H1 (cell line): Measurements from ENCODE around the gene TPSD1. TPM values are rescaled to one million over a fixed set of nuclear protein-coding genes. Genes with fewer than 3 reads are reported as not detected.

Experiments used
- CTCF ChIA-PET: fragments of 300-600 bp; sonication (Branson Sonifier 250); formaldehyde crosslinking; loops from one replicate; lab custom pipeline; 2021; ENCODE audit not compliant: partially characterized antibody; lab: Charles Lee
- POLR2A ChIA-PET: fragments of 300-600 bp; sonication (Branson Sonifier 250); formaldehyde crosslinking; loops from one replicate; lab custom pipeline; 2021; ENCODE audit warnings: inconsistent platforms; ENCODE audit not compliant: partially characterized antibody; lab: Charles Lee
- DNase-seq, 2 experiments: peaks; one replicate each; pipeline versions ENCODE4 v3.0.0 to v3.0.0-alpha.2; 2010 to 2022; ENCODE audit warnings: low spot score in 2 of 2, low read depth in 1 of 2, mixed read lengths in 1 of 2
- FAIRE-seq: peaks from 2 replicates; lab custom pipeline; 2011; peaks lifted over from hg19 to GRCh38; lab: Jason Lieb, UNC
- H2AFZ ChIP-seq: 2 replicates; pipeline ENCODE4 v1.8.1; 2012; ENCODE audit warnings: low read length, inconsistent platforms
- H2AK5ac ChIP-seq: 2 replicates; pipeline ENCODE4 v1.6.1; 2013; ENCODE audit warnings: low read depth, low read length
- H2BK120ac ChIP-seq: replicated peaks from 2 replicates; pipeline ENCODE3; 2013; ENCODE audit warnings: low read depth, low read length, inconsistent platforms
- H2BK12ac ChIP-seq: 2 replicates; pipeline ENCODE4 v1.6.1; 2013; ENCODE audit warnings: low read depth, low read length
- H2BK15ac ChIP-seq: 2 replicates; pipeline ENCODE4 v1.6.1; 2013; ENCODE audit warnings: low read length
- H2BK20ac ChIP-seq: 2 replicates; pipeline ENCODE4 v1.6.1; 2013; ENCODE audit warnings: low read length
- H2BK5ac ChIP-seq: 2 replicates; pipeline ENCODE4 v1.6.1; 2013; ENCODE audit warnings: low read depth, low read length
- H3K14ac ChIP-seq: 2 replicates; pipeline ENCODE4 v1.6.1; 2013; ENCODE audit warnings: inconsistent platforms; ENCODE audit not compliant: insufficient read length
- H3K18ac ChIP-seq: 2 replicates; pipeline ENCODE4 v1.6.1; 2013; ENCODE audit warnings: low read length; ENCODE audit errors: extremely low read depth
- H3K23ac ChIP-seq: 2 replicates; pipeline ENCODE4 v1.6.1; 2013; ENCODE audit warnings: inconsistent platforms; ENCODE audit not compliant: insufficient read length
- H3K23me2 ChIP-seq: 2 replicates; pipeline ENCODE4 v1.6.1; 2013; ENCODE audit warnings: low read depth, low read length
- H3K27ac ChIP-seq: 2 replicates; pipeline ENCODE4 v1.6.1; 2011; ENCODE audit warnings: low read depth, low read length, inconsistent platforms
- H3K27me3 ChIP-seq, 4 experiments: replicated peaks in 1 of 4; 1 replicate in 1 of 4; 2 replicates in 3 of 4; pipeline versions ENCODE4 v1.6.1 to v1.8.1; 2011 to 2013; ENCODE audit warnings: low read length in 3 of 4, mild to moderate bottlenecking in 3 of 4, inconsistent platforms in 2 of 4, mixed read lengths in 2 of 4, moderate library complexity in 1 of 4; ENCODE audit not compliant: control insufficient read depth in 3 of 4, insufficient read depth in 3 of 4; ENCODE audit errors: extremely low read depth in 1 of 4
- H3K36me3 ChIP-seq, 4 experiments: 2 replicates each; pipeline versions ENCODE4 v1.6.1 to v1.8.1; 2011 to 2013; ENCODE audit warnings: mild to moderate bottlenecking in 4 of 4, low read length in 3 of 4, moderate library complexity in 2 of 4, control low read depth in 1 of 4, inconsistent platforms in 1 of 4; ENCODE audit not compliant: insufficient read depth in 4 of 4, control insufficient read depth in 2 of 4
- H3K4ac ChIP-seq: replicated peaks from 2 replicates; pipeline ENCODE3; 2013; ENCODE audit warnings: low read length, low read depth, mixed read lengths, inconsistent platforms; ENCODE audit not compliant: insufficient read length
- H3K4me1 ChIP-seq, 4 experiments: replicated peaks in 1 of 4; 1 replicate in 1 of 4; 2 replicates in 3 of 4; pipeline versions ENCODE4 v1.6.1 to v1.8.1; 2011 to 2013; ENCODE audit warnings: low read length in 3 of 4, inconsistent platforms in 2 of 4, mixed read lengths in 1 of 4; ENCODE audit not compliant: insufficient read depth in 4 of 4, control insufficient read depth in 3 of 4
- H3K4me2 ChIP-seq, 2 experiments: 2 replicates each; pipeline versions ENCODE4 v1.6.1 to v1.8.1; 2011 to 2013; ENCODE audit warnings: low read depth in 2 of 2, low read length in 2 of 2, control low read depth in 1 of 2, inconsistent platforms in 1 of 2, mild to moderate bottlenecking in 1 of 2; ENCODE audit not compliant: insufficient read depth in 1 of 2
- H3K4me3 ChIP-seq, 4 experiments: fragments of 200-600, 300-600 bp in 1 of 4; sonication (generic), shearing (Covaris generic), sonication (Bioruptor Twin) in 1 of 4; 2 replicates each; pipeline versions ENCODE4 v1.5.1 to v1.8.1; 2011 to 2016; ENCODE audit warnings: low read length in 4 of 4, low read depth in 3 of 4, control low read depth in 2 of 4, inconsistent platforms in 2 of 4, mild to moderate bottlenecking in 2 of 4, mixed read lengths in 1 of 4, moderate library complexity in 1 of 4; ENCODE audit not compliant: insufficient read depth in 2 of 4; ENCODE audit errors: extremely low read depth in 1 of 4
- H3K56ac ChIP-seq: replicated peaks from 2 replicates; pipeline ENCODE3; 2013; ENCODE audit warnings: low read depth, mild to moderate bottlenecking, mixed read lengths, low read length, inconsistent platforms; ENCODE audit not compliant: insufficient read length
- H3K79me1 ChIP-seq: 2 replicates; pipeline ENCODE4 v1.6.1; 2013; ENCODE audit warnings: low read depth, low read length, control low read depth
- H3K79me2 ChIP-seq, 2 experiments: 2 replicates each; pipeline versions ENCODE4 v1.6.1 to v1.8.1; 2012 to 2013; ENCODE audit warnings: low read length in 2 of 2, mild to moderate bottlenecking in 2 of 2, inconsistent platforms in 1 of 2; ENCODE audit not compliant: insufficient read depth in 2 of 2, control insufficient read depth in 1 of 2
- H3K9ac ChIP-seq, 4 experiments: replicated peaks in 1 of 4; 1 replicate in 1 of 4; 2 replicates in 3 of 4; pipeline versions ENCODE4 v1.6.1 to v1.8.1; 2011 to 2013; ENCODE audit warnings: low read depth in 3 of 4, low read length in 3 of 4, control low read depth in 2 of 4, mild to moderate bottlenecking in 2 of 4, moderate library complexity in 2 of 4, inconsistent platforms in 1 of 4; ENCODE audit errors: extremely low read depth in 1 of 4
- H3K9me3 ChIP-seq, 2 experiments: 2 replicates each; pipeline versions ENCODE4 v1.6.1 to v1.8.1; 2012 to 2013; ENCODE audit warnings: mild to moderate bottlenecking in 2 of 2, moderate library complexity in 2 of 2, control low read depth in 1 of 2, inconsistent platforms in 1 of 2, low read depth in 1 of 2, low read length in 1 of 2, mixed read lengths in 1 of 2; ENCODE audit not compliant: insufficient read depth in 2 of 2
- H4K20me1 ChIP-seq, 2 experiments: replicated peaks in 1 of 2; 2 replicates each; pipeline versions ENCODE3 to v1.8.1; 2011 to 2013; ENCODE audit warnings: inconsistent platforms in 2 of 2, low read length in 2 of 2, mild to moderate bottlenecking in 1 of 2; ENCODE audit not compliant: insufficient read depth in 2 of 2, control insufficient read depth in 1 of 2
- H4K5ac ChIP-seq: 2 replicates; pipeline ENCODE4 v1.6.1; 2013; ENCODE audit warnings: low read length, low read depth, mixed read lengths, inconsistent platforms; ENCODE audit not compliant: insufficient read length
- H4K8ac ChIP-seq: 2 replicates; pipeline ENCODE4 v1.8.0; 2013; ENCODE audit warnings: mild to moderate bottlenecking, moderate library complexity, low read length, inconsistent platforms; ENCODE audit not compliant: insufficient read depth; ENCODE audit errors: extremely low read depth
- H4K91ac ChIP-seq: replicated peaks from 2 replicates; pipeline ENCODE3; 2013; ENCODE audit warnings: low read length, mixed read lengths, inconsistent platforms; ENCODE audit not compliant: insufficient read length
- BACH1 ChIP-seq: IDR thresholded peaks from 2 replicates; pipeline ENCODE4 v1.6.1; 2012; ENCODE audit warnings: low read length, improper control_type of control experiment
- CEBPB ChIP-seq: IDR thresholded peaks from 2 replicates; pipeline ENCODE4 v1.6.1; 2012; ENCODE audit warnings: low read depth, low read length
- GABPA ChIP-seq: IDR thresholded peaks from 2 replicates; pipeline ENCODE4 v1.6.1; 2011; ENCODE audit warnings: mild to moderate bottlenecking, low read length, moderate library complexity, borderline replicate concordance; ENCODE audit not compliant: insufficient read depth
- HDAC2 ChIP-seq, 2 experiments: fragments of 300-600 bp in 1 of 2; sonication (generic) in 1 of 2; IDR thresholded peaks; 2 replicates each; pipeline ENCODE4 v1.6.1; 2011 to 2012; ENCODE audit warnings: low read depth in 2 of 2, low read length in 2 of 2, mild to moderate bottlenecking in 2 of 2, moderate library complexity in 2 of 2, borderline replicate concordance in 1 of 2, inconsistent platforms in 1 of 2
- JUND ChIP-seq: IDR thresholded peaks from 2 replicates; pipeline ENCODE4 v1.6.1; 2011; ENCODE audit warnings: mild to moderate bottlenecking, improper control_type of control experiment, low read length
- PHF8 ChIP-seq: fragments of 200-600 bp; sonication (generic); conservative IDR thresholded peaks from 2 replicates; pipeline ENCODE4 v1.7.1; 2012; ENCODE audit warnings: low read depth, mild to moderate bottlenecking, inconsistent platforms, low read length, moderate library complexity
- POLR2AphosphoS5 ChIP-seq: IDR thresholded peaks from 2 replicates; pipeline ENCODE4 v1.6.1; 2011; ENCODE audit warnings: low read depth, low read length
- RXRA ChIP-seq: IDR thresholded peaks from 2 replicates; pipeline ENCODE4 v1.6.1; 2011; ENCODE audit warnings: low read depth, mild to moderate bottlenecking, low read length, moderate library complexity; ENCODE audit not compliant: insufficient read depth
- SIN3A ChIP-seq, 2 experiments: IDR thresholded peaks in 1 of 2; conservative IDR thresholded peaks in 1 of 2; 2 replicates each; pipeline ENCODE4 v1.6.1; 2011 to 2012; ENCODE audit warnings: low read length in 2 of 2, improper control_type of control experiment in 1 of 2, low read depth in 1 of 2, mild to moderate bottlenecking in 1 of 2
- SP2 ChIP-seq: IDR thresholded peaks from 2 replicates; pipeline ENCODE4 v1.6.1; 2012; ENCODE audit warnings: mild to moderate bottlenecking, low read length, inconsistent platforms
- TCF12 ChIP-seq: IDR thresholded peaks from 2 replicates; pipeline ENCODE4 v1.6.1; 2011; ENCODE audit warnings: low read depth, mild to moderate bottlenecking, low read length
- WGBS, 2 experiments: shearing (Covaris generic) in 1 of 2; methylation state at CpG; one replicate each; pipeline versions ENCODE4 v1.1.6 to v1.1.7; 2013 to 2015; ENCODE audit warnings: low lambda C conversion rate in 2 of 2, mixed read lengths in 2 of 2, inconsistent platforms in 1 of 2, low coverage in 1 of 2, missing lambda C conversion rate in 1 of 2; ENCODE audit not compliant: insufficient replicate concordance in 2 of 2, insufficient coverage in 1 of 2, insufficient read length in 1 of 2; ENCODE audit errors: extremely low coverage in 1 of 2, missing lambda C conversion rate in 1 of 2; 5-methylcytosine and 5-hydroxymethylcytosine counted together
- polyA plus RNA-seq, 7 experiments: library from polyadenylated mRNA; depleted of rRNA in 3 of 7; stranded (reverse) in 5 of 7; unstranded in 2 of 7; fragments of >200 nt in 5 of 7; fragments of 200-250 nt in 2 of 7; gene quantifications; 1 replicate in 5 of 7; 2 replicates in 1 of 7; 4 replicates in 1 of 7; pipeline versions ENCODE4 v1.2.1 to v1.2.3, GENCODE V29; 2011 to 2013; ENCODE audit warnings: missing spikeins in 2 of 7, mixed read lengths in 2 of 7
- total RNA-seq: library from RNA; stranded (reverse); fragmentation: NEBNext Ultra II Directional; extraction: Animal tissue kit (Norgen Biotek cat#: 25700); gene quantifications from 2 replicates; pipeline ENCODE4 v1.2.1, GENCODE V29; 2021

TPSD1 gene
- total and polyA plus RNA-seq, 2 of the 8 experiments (the other 6 are each of a cell fraction or from before 2014, with no cell fraction given), result 0.26 TPM; not detected in 1

- Histone ChIP-seq H2AFZ (no peak overlapping the region), H2BK15ac (no peak overlapping the region), H3K14ac (no peak overlapping the region), H2BK20ac (no peak overlapping the region), H3K23ac (no peak overlapping the region), H2BK12ac (no peak overlapping the region), H2BK5ac (no peak overlapping the region), H3K4me2 (no peak overlapping the region), H3K4me3 (no peak overlapping the region), H3K36me3 (peaks cover 4 to 65% (median 8%) of the 10 kb centered on the region in 4 experiments; a peak in 5 of 8 replicates), H3K79me1 (no peaks in the 10 kb centered on the region), H4K5ac (no peak overlapping the region), H4K8ac (peak overlapping the region; percentile 25; the same call in 1 of the 2 replicates), H4K91ac (no peak overlapping the region), H2BK120ac (no peak overlapping the region), H3K4ac (no peak overlapping the region), H3K9me3 (no peaks in the 10 kb centered on the region), H3K27me3 (no peaks in the 10 kb centered on the region), H2AK5ac (no peak overlapping the region), H3K23me2 (no peaks in the 10 kb centered on the region), H3K27ac (no peak overlapping the region), H3K56ac (no peak overlapping the region), H4K20me1 (peaks cover 0 to 10% of the 10 kb centered on the region in 2 experiments), H3K79me2 (no peaks in the 10 kb centered on the region), H3K18ac (no peak overlapping the region), H3K4me1 (no peaks in the 10 kb centered on the region), H3K9ac (no peak overlapping the region)
- FAIRE-seq (no peak), DNase-seq (no peak)
- WGBS, 2 experiments, result 95% methylated on average over 24 of the region's 40 CpGs; no CpG with 5 or more reads in 1 of the 2 experiments
- no peak for TF ChIP-seq PHF8
- TF ChIP-seq HDAC2 (IDR thresholded peaks at IDR 0.05; ENCODE audit: borderline replicate concordance in 1 of 2, low read depth in 2 of 2, low read length in 2 of 2), result no peak
- no peak for TF ChIP-seq RXRA
- no peak for TF ChIP-seq BACH1
- TF ChIP-seq POLR2AphosphoS5, result no peak
- TF ChIP-seq SP2, result no peak
- TF ChIP-seq JUND, result no peak
- TF ChIP-seq TCF12, result no peak
- no peak for TF ChIP-seq CEBPB
- no peak for TF ChIP-seq SIN3A (conservative IDR thresholded peaks at IDR 0.05 in 1 of 2, IDR thresholded peaks at IDR 0.05 in 1 of 2; ENCODE audit: low read depth in 1 of 2, low read length in 2 of 2)
- no peak for TF ChIP-seq GABPA
- POLR2A ChIA-PET, result no interaction called here
- CTCF ChIA-PET, result no interaction called here
These were observed 43.2 kb upstream of the TPSD1 start for GRCh38 chr16:1212616-1213194.
